Smooth muscle cell of the brain vasculature (primary cell): Measurements from ENCODE around the gene MED16.
"Not testable (repeated sequence)": the region's sequence is repeated elsewhere in the genome, so short reads cannot be mapped to it uniquely, and the experiment has no call there.

Experiments
- DNase-seq: peaks from one replicate; pipeline ENCODE4 v3.0.0-alpha.2; 2012; ENCODE audit warnings: low read depth, low spot score

MED16 gene

GRCh38 chr19:889662-890295 lies 3.2 kb downstream of the MED16 start:
- no peak for DNase-seq

DNA sequence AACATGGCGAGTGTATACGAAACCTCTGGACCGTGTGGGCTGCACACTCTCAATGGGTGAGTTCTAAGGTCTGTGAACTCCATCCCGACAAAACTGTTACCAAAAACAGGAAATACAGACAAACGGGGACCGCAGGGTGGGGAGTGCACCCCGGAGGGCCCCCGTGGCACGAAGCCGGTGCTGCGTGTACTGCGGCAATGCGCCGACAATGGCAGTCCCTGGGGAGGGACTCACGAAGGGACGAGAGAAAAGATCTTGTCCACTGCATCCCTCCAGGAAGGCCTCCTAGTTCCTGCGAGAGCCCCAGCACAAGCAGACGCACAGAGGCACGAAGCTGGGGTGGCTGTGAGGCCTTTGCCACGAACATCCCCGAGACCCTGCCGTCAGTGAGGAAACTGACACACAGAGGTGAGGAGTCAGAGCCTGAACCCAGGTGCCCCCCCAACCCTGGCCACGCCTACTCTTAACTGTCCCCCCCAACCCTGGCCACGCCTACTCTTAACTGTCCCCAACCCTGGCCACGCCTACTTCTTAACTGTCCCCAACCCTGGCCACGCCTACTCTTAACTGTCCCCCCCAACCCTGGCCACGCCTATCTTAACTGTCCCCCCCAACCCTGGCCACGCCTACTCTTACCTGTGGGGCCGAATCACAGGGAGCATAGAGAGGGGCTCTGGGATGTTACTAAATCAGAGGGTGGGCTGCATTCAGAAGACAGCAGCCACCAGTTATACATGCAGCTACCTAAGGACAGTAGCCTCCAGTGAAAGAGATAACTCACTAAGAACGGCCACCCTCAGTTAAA lies 4.2 kb downstream of the MED16 start:
- DNase-seq, result no peak

GRCh38 chr19:887599-887998 lies 5.4 kb downstream of the MED16 start:
- DNase-seq, result no peak

GRCh38 chr19:887072-887471 lies 5.9 kb downstream of the MED16 start:
- no peak for DNase-seq

DNA sequence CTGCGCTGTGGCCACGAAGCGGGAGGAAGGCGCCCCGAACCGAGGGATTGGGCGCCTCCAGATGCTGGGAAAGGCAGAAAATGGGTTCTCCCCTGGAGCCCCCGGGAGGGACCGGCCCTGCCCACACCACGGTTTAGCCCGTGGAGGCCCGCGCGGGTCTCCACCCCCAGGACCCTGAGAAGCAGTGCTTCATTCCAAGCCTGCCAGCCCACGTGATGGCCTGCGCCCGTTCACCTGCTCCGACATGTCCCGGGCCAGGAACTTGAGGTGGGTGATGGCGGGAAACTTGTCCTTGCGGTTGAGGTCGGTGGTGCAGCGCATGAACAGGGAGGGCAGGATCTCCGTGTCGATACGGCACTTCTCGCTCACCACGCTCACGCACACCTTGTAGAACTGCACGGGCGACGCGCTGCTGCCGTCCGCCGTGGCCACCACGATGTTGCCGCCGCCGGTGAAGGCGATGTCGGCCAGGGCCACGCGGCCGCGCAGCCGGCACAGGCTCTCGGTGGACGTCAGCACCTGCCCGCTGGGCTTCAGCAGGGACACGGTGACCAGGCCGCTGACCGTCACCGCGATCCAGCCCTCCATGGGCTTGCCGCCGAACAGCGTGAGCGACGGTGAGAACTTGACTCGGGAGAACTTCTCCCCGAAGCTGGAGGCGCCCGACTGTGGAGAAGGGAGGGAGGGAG lies 7.3 kb downstream of the MED16 start:
- DNase-seq, result no peak

DNA sequence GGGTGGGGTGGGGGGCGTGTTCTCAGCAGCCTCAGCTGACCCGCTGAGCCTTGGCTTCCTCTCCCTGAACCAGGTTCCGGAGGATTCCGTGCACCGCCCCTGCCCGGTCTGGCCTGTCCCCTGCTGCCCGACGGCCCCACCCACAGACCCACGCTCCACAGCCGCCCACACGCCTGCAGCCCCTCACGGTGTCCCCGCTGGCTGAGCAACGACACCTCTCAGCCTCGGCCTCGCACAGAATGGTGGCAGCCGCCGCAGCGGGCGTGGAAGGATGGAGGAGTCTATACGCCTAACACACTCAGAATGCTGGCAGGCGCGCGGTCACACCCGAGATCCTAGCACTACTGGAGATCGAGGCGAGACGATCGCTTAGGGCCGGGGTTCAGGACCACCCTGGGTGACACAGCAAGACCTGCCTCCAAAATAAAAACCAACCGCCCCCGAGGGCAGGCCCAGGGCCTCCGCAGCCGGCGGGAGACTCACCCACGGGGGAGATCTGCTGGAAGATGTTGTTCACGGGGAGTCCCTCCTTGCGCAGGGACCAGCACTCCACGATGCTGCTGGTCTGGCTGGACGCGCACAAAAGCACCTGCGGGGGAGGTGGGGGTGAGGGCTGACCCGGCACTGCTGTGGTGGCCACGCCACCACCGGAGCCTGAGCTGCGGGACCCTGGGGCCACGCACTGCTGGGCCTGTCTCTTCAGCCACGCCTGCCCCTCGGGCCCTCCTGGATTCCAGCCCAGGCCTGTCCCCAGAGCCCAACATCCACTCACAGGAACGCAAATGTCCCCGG lies 8.4 kb downstream of the MED16 start:
- DNase-seq, result no peak

DNA sequence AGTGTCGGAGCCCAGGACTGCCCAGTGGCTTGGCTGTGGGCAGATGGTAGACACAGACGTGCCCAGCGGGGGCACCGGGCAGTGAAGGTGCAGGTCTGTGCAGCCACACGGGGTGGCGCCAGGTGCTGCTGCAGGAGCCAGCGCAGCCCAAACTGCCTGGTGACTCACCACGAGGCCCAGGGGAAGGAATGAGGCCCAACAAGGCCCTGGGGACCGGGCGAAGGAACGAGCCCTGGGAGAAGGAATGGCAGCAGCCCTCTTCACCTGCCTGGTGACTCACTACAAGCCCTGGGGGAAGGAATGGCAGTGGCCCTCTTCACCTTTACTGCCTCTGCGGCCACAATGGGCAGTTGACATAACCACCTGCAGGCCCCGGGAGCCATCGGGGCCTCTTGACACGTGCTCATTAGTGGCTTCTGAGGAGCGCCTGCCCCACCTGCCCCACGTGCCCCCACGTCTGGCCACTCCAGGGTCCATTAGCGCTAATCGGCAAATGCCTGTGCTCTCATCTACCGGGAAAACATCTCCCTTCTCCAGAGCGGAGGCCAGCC lies 9.3 kb downstream of the MED16 start:
- no peak for DNase-seq

DNA sequence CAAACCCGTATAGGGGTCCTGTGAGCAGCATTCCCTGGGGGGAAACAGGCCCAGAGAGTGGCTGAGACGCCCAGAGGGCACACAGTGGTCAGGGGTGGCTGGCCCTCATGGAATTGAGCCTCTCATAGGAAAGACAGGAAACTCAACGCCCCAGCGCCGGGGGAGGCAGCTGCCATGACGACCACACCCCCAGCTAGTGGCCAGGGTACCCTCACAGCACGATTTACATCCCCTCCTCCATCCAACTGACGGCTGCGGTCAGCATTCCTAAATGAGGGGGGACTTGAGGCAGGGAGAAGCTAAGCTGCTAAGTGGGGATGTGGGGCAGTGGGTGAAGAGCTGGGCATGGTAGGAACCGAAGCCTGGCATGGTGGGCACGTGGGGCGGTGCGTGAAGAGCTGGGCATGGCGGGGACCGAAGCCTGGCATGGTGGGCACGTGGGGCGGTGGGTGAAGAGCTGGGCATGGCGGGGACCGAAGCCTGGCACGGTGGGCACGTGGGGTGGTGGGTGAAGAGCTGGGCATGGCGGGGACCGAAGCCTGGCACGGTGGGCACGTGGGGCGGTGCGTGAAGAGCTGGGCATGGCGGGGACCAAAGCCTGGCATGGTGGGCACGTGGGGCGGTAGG lies 10.0 kb downstream of the MED16 start:
- no peak for DNase-seq

- DNase-seq, result no peak
Measured at GRCh38 chr19:881385-882071, 11.5 kb downstream of the MED16 start.

GRCh38 chr19:879711-880438 lies 13.1 kb downstream of the MED16 start:
- no peak for DNase-seq

GRCh38 chr19:878751-879561 lies 14.0 kb downstream of the MED16 start:
- DNase-seq, result not testable (repeated sequence)

GRCh38 chr19:877992-878660 lies 14.9 kb downstream of the MED16 start:
- not testable (repeated sequence) for DNase-seq

- DNase-seq, result no peak
Measured at GRCh38 chr19:876780-877314, 16.1 kb downstream of the MED16 start.

DNA sequence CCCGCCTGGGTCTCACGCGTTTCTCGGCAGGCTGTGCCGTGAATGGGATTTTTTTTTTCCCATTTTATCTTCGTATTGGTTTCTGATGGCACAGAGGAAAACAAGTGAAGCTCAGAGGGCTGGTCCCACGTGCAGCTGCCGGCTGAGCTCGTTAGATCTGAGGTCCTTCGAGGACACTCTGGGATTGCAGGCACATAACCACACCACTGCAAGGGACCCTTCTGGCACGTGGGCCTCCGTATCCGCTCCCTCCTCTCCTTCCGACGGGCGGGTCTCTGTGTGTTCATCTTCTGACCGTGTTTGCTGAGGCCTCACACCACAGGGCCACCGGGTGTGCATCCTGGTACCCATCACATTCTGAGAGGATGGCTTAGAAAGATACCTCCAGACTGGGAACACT lies 16.9 kb downstream of the MED16 start:
- DNase-seq, result no peak

DNA sequence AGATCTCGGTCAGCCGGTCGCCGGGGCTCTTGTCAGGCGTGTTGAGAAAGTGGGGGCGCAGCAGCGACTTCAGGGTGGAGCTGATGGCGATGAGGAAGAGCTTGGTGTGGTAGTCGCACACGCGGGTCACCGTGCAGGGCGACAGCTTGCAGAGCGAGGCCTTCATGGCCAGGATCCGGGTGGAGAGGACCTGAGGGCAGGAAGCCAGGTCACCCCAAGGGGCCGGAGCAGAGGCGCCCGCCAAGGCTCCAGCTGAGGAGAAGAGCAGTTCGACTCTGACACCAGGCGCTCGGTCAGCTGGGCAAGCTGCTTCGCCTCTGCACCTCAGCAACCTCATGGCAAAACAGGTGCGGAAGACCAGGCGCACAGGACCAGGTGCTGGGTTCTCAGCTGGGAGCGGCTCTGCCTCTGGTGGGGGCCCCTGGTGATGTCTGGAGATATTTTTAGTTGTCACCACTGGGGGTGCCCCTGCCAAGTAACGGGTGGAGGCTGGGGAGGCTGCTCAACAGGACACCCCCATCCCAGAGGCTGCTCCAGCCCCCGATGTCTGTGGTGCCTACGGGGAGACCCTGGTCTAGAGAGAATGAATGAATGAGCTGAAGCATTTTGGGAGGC lies 17.6 kb downstream of the MED16 start:
- no peak for DNase-seq

GRCh38 chr19:873561-874041 lies 19.4 kb downstream of the MED16 start:
- DNase-seq, result no peak

DNA sequence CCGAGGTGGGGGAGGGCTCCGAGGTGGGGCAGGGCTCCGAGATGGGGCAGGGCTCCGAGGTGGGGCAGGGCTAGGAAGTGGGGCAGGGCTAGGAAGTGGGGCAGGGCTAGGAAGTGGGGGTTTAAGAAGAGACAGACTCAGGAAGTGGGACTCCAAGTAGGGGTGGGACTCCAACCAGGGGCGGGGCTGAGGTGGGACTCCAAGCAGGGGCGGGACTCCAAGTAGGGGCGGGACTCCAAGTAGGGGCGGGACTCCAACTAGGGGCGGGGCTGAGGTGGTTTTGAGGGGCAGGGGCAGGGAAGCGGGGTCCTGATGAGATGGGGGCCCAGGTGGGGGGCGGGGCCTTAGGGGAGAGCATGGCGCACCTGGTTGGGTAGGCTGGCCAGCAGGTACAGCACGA lies 19.9 kb downstream of the MED16 start:
- no peak for DNase-seq
